ENCODE results near the gene ATP2B1.

The ATP2B1 gene

GRCh38 chr12:89574736-89575208, 133.9 kb downstream of the ATP2B1 start:
- Mint-ChIP-seq H3K4me1 (ENCODE audit: low read depth) (no peaks in the 10 kb centered on the region), H3K9me3 (ENCODE audit: low read depth) (no peaks in the 10 kb centered on the region), H3K36me3 (no peaks in the 10 kb centered on the region), H3K4me3 (no peak overlapping the region), H3K27me3 (no peaks in the 10 kb centered on the region), H3K27ac (no peak overlapping the region)

DNA sequence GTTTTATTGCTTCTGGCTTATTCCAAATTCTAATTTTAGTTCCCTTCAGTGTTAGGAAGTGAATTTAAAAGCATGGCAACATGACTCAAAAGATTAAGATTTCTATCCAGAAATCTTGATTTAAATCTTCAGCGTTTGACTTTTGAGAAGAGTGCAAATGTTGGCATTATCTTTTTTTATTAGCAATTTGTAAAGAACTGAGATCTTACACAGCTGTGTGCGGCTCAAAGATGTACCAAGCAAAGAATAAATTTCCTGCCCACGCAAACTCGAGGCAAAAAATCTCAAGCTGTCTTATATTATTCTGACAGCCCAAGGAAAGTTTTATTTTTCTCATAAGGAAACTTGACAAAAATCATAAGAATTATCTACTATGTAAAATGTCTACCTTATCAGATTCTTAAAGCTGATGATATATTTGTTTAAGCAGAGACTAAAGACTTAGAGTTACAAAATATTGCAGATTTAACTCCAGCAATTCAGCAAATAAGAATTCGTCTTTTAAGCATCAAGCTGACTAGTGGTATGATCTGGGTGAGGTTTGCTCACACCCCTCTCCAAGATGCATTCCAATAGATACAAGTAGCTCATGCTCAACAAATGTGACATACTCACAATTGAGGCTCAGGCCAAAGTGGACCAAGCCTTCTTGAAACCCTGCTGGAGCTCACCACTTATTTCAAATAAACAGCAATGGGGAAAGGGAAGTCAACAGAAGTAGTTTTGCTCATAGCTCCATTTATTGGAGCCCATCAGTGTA, 135.4 kb downstream of the ATP2B1 start:
- H3K27me3 Mint-ChIP-seq, result no peaks in the 10 kb centered on the region
- no peaks in the 10 kb centered on the region for H3K9me3 Mint-ChIP-seq (ENCODE audit: low read depth)
- H3K27ac Mint-ChIP-seq, result no peak overlapping the region
- no peak overlapping the region for H3K4me3 Mint-ChIP-seq
- no peaks in the 10 kb centered on the region for H3K4me1 Mint-ChIP-seq (ENCODE audit: low read depth)
- peaks cover 3% of the 10 kb centered on the region for H3K36me3 Mint-ChIP-seq

DNA sequence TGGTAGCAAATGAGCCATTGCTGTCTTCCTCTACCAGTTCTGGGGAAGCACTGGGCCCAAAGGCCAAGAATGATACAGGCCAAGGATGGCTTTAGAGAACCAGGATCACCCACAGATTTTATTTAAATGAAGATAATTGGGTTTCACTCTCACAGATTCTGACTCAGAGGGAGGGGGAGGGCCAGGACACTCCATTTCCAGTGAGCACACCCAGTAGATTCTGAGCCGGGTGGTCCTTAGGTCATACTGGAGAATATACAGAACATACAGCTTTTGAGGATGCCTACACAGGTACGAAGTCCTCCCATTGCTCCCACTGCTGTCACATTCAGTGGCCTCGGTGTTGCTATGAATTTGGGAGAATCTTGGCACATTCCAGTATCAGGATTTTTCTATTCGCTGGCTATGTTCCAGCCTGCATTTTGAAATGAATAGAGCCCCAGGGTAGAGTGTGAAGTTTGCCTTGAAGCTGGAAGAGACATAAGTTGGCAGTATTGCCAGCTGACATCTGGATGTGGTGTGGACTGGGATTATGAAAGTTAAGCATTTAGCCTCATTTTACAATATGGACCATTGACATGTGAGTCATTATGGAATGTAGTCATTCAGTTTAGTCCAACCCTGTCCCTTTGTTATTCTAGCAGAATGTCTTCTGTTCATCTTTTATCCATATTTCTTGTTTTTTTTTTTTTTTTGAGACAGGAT, 137.0 kb downstream of the ATP2B1 start:
- Mint-ChIP-seq H3K4me3 (no peak overlapping the region), H3K9me3 (ENCODE audit: low read depth) (no peaks in the 10 kb centered on the region), H3K27me3 (no peaks in the 10 kb centered on the region), H3K36me3 (peaks cover 3% of the 10 kb centered on the region), H3K4me1 (ENCODE audit: low read depth) (no peaks in the 10 kb centered on the region), H3K27ac (no peak overlapping the region)

DNA sequence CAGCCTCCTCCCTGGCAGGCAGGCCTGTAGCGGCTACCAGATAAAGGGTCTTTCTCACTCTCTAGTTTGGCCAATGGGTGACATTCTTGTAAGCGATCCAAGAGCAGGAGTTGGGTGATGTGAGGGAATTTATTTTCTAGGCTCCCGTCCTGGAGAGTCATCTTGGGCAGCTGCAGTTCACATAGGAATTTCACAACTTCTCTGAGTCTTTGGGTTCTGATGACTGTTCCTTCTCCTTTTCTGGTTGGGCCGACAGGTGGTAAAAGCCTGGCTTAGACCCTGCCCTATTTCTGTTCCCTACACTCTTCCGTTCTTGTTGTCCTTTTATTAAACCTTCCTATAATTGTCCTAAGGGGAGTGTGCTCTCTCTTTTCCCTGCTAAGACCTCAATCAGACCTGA, 140.2 kb downstream of the ATP2B1 start:
- no peaks in the 10 kb centered on the region for H3K9me3 Mint-ChIP-seq (ENCODE audit: low read depth)
- peaks cover 2% of the 10 kb centered on the region for H3K4me1 Mint-ChIP-seq (ENCODE audit: low read depth)
- no peak overlapping the region for H3K4me3 Mint-ChIP-seq
- no peaks in the 10 kb centered on the region for H3K27me3 Mint-ChIP-seq
- H3K27ac Mint-ChIP-seq, result no peak overlapping the region
- H3K36me3 Mint-ChIP-seq, result peaks cover 3% of the 10 kb centered on the region

DNA sequence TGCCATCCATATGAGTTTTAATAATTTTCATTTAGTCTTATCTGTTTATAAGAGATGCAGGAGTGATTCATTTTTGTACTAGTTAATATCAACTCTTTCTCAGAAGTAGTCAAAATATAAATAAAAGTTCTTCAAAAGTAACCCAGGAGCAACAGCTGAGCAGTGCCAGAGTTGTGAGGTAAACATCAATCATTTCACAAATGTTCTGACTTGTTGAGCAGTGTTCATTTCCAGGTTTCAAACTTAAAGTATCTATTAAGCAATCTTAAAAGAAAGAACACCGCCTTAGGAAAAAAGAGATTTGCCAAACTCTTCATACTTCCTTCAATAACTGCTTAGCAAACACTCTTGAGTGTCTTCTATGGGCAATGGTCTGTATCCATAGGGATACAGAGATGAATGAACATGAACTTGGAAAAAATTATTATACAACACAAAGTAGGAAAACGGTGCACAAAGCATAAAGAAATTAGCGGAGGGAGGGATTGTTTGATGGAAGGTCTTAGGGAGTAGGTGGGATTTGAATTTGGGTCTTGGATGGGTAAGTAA, 140.9 kb downstream of the ATP2B1 start:
- peaks cover 2% of the 10 kb centered on the region for H3K4me1 Mint-ChIP-seq (ENCODE audit: low read depth)
- H3K4me3 Mint-ChIP-seq, result no peak overlapping the region
- no peaks in the 10 kb centered on the region for H3K9me3 Mint-ChIP-seq (ENCODE audit: low read depth)
- peaks cover 3% of the 10 kb centered on the region for H3K36me3 Mint-ChIP-seq
- no peak overlapping the region for H3K27ac Mint-ChIP-seq
- H3K27me3 Mint-ChIP-seq, result no peaks in the 10 kb centered on the region

DNA sequence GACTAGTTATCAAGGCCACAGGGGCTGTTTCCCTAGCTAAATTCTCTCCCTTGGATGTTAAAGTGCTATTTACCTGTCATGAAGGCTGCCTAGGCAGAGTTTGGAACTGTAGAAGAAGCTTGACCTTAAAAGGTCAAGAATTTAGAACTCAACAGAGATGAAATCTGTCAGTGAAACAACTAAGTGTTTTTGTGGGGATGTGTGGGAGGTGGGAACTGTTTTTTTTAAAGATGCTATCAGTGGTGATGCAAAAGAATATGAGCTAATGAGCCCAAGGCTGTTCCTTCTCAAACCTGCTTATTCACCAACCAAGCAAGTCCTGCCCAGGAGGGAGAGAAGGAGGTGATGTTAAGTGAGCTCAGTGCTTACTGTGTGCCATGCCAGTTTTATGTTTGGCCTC, 142.0 kb downstream of the ATP2B1 start:
- H3K4me1 Mint-ChIP-seq (ENCODE audit: low read depth), result peaks cover 4% of the 10 kb centered on the region

DNA sequence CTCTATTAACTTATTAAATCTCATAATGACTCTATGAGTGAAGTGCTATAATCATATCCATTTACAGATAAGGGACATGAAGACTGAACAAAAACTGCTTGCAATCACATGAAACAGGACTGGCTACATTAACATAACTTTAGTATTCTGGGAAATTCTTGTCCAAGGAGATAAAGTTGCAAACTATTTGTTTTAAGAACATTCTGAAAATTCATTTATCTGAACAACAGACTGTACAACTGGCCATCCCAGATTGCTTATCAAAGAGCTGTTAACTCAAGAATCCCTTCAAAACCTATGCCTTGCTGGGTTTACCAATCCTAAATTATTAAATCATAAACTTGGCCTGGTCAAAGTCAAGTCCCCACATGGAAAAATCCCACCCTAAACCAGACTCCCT, 143.6 kb downstream of the ATP2B1 start:
- Mint-ChIP-seq H3K36me3 (peaks cover 3% of the 10 kb centered on the region), H3K4me1 (ENCODE audit: low read depth) (peaks cover 4% of the 10 kb centered on the region), H3K27ac (no peak overlapping the region), H3K4me3 (no peak overlapping the region), H3K27me3 (no peaks in the 10 kb centered on the region), H3K9me3 (ENCODE audit: low read depth) (no peaks in the 10 kb centered on the region)

More for the DNA sequence above, 142.0 kb downstream of the ATP2B1 start:
- H3K27me3 Mint-ChIP-seq, result no peaks in the 10 kb centered on the region
- no peak overlapping the region for H3K27ac Mint-ChIP-seq
- peaks cover 3% of the 10 kb centered on the region for H3K36me3 Mint-ChIP-seq
- no peaks in the 10 kb centered on the region for H3K9me3 Mint-ChIP-seq (ENCODE audit: low read depth)
- no peak overlapping the region for H3K4me3 Mint-ChIP-seq

- Mint-ChIP-seq H3K27ac (no peak overlapping the region), H3K36me3 (no peaks in the 10 kb centered on the region), H3K9me3 (ENCODE audit: low read depth) (no peaks in the 10 kb centered on the region), H3K4me1 (ENCODE audit: low read depth) (peaks cover 2% of the 10 kb centered on the region), H3K27me3 (no peaks in the 10 kb centered on the region), H3K4me3 (no peak overlapping the region)
Measured at GRCh38 chr12:89559753-89560152, 148.9 kb downstream of the ATP2B1 start.

DNA sequence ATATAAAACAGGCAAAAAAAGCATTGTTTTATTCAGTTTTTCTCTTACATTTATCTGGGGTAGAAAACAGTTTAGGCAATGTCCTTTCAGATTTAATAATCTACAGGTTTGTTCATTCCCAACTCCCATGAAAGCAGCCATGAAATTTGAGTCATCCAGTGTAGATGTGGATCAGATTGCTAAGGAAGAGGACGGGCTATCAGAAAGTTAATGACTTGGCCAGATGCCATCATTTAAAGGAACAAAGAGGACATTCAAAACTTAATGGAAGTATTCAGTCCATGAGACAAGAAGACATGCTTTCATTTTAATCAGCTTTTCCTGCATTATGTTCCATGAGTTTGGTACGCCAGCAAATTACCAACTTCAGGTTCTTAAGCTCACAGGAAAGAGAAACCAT, 151.7 kb downstream of the ATP2B1 start:
- Mint-ChIP-seq H3K9me3 (ENCODE audit: low read depth) (peaks cover 5% of the 10 kb centered on the region), H3K27ac (no peak overlapping the region), H3K4me3 (no peak overlapping the region)

GRCh38 chr12:89552376-89552775, 156.3 kb downstream of the ATP2B1 start:
- Mint-ChIP-seq H3K9me3 (ENCODE audit: low read depth) (peaks cover 5% of the 10 kb centered on the region), H3K36me3 (peaks cover 4% of the 10 kb centered on the region), H3K4me3 (no peak overlapping the region), H3K27me3 (peaks cover 3% of the 10 kb centered on the region), H3K27ac (no peak overlapping the region), H3K4me1 (ENCODE audit: low read depth) (no peaks in the 10 kb centered on the region)

More for the DNA sequence above, 151.7 kb downstream of the ATP2B1 start:
- Mint-ChIP-seq H3K4me1 (ENCODE audit: low read depth) (peaks cover 2% of the 10 kb centered on the region), H3K27me3 (peaks cover 2% of the 10 kb centered on the region), H3K36me3 (peaks cover 4% of the 10 kb centered on the region)

DNA sequence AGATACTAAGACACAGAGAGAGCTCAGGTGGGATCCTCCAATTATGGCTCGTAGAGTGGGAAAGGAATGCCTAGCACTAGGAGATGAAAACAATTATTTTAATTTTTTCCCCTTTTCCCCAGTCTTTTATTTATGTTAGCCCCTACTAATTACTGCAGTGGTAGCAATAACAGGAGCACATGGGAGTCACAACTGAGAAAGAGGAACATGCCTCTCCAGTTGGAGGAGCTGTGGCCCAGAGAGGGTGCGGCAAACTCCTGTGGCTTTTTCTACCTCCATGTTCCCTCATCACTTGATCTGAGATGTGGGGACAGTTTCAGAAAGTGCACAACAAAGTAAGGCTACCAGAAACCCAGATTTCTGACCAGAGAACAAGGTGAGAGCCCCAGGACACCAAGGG, 156.9 kb downstream of the ATP2B1 start:
- H3K4me3 Mint-ChIP-seq, result no peak overlapping the region
- H3K4me1 Mint-ChIP-seq (ENCODE audit: low read depth), result no peaks in the 10 kb centered on the region
- H3K27ac Mint-ChIP-seq, result no peak overlapping the region
- peaks cover 4% of the 10 kb centered on the region for H3K36me3 Mint-ChIP-seq
- peaks cover 5% of the 10 kb centered on the region for H3K9me3 Mint-ChIP-seq (ENCODE audit: low read depth)
- peaks cover 5% of the 10 kb centered on the region for H3K27me3 Mint-ChIP-seq

DNA sequence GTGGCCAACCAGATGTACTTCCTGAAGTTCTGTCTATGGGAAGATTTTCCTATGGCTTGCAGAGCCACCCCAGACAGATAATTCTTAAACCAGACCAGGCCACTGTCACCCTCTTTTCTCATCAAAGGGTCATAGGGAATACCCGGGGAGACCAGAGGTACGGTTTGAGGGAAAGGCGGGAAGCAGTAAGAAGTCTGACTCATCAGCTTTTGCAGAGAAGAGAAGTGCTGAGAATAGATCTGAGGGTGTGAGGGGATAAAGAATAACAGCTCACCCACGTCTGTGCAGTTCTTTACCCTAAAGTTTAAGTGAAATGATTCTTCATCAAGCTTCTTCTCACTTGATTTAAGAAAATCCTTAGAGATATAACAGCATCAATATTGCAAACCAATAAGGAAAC, 161.5 kb downstream of the ATP2B1 start:
- Mint-ChIP-seq H3K36me3 (no peaks in the 10 kb centered on the region), H3K27ac (no peak overlapping the region), H3K4me3 (no peak overlapping the region), H3K27me3 (peaks cover 3% of the 10 kb centered on the region), H3K4me1 (ENCODE audit: low read depth) (peaks cover 4% of the 10 kb centered on the region), H3K9me3 (ENCODE audit: low read depth) (no peaks in the 10 kb centered on the region)

DNA sequence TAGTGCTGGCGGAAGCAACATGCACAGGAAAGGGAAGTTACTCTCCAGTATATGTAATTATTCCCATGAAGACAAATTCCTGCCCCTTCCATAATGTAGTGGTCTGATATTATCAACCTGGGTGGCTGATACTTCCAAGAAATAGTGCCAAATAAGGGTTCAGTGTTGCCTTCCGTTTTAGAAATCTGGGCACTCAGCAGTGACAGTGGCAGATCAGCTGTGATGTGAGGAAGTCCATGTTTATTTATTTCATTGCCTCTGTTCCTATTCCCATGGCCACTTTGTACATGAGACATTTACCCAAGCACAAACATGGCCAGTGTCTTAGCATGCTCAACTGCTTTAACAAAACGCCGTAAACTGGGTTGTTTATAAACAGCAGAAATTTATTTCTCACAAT, 162.5 kb downstream of the ATP2B1 start:
- H3K27me3 Mint-ChIP-seq, result peaks cover 3% of the 10 kb centered on the region
- H3K9me3 Mint-ChIP-seq (ENCODE audit: low read depth), result no peaks in the 10 kb centered on the region
- peaks cover 4% of the 10 kb centered on the region for H3K4me1 Mint-ChIP-seq (ENCODE audit: low read depth)
- H3K4me3 Mint-ChIP-seq, result no peak overlapping the region
- H3K36me3 Mint-ChIP-seq, result no peaks in the 10 kb centered on the region
- no peak overlapping the region for H3K27ac Mint-ChIP-seq

- Mint-ChIP-seq H3K36me3 (no peaks in the 10 kb centered on the region), H3K27me3 (peaks cover 3% of the 10 kb centered on the region), H3K4me3 (no peak overlapping the region), H3K4me1 (ENCODE audit: low read depth) (peaks cover 4% of the 10 kb centered on the region), H3K9me3 (ENCODE audit: low read depth) (no peaks in the 10 kb centered on the region), H3K27ac (no peak overlapping the region)
Measured at GRCh38 chr12:89544681-89545184, 163.9 kb downstream of the ATP2B1 start.

- Mint-ChIP-seq H3K9me3 (ENCODE audit: low read depth) (no peaks in the 10 kb centered on the region), H3K36me3 (no peaks in the 10 kb centered on the region), H3K27me3 (peaks cover 3% of the 10 kb centered on the region), H3K4me3 (no peak overlapping the region), H3K4me1 (ENCODE audit: low read depth) (peaks cover 4% of the 10 kb centered on the region), H3K27ac (no peak overlapping the region)
Measured at GRCh38 chr12:89544022-89544421, 164.6 kb downstream of the ATP2B1 start.

Measured in activated naive CD8-positive, alpha-beta T cell (primary cell).